Breast epithelium (tissue), 3 donors: ENCODE data around the gene MBD3L3.

Experiments used
- POLR2A ChIP-seq: fragments of 450-650 bp; IDR thresholded peaks from one replicate; pipeline ENCODE4 v1.6.1; 2016; ENCODE audit warnings: antibody characterized with exemption, mild to moderate bottlenecking, moderate library complexity
- POLR2AphosphoS5 ChIP-seq, 3 donors: sonication (generic); formaldehyde crosslinking; IDR thresholded peaks; one replicate each; pipeline ENCODE4 v1.6.1; 2017; ENCODE audit warnings: antibody characterized with exemption in 3 of 3

DNA sequence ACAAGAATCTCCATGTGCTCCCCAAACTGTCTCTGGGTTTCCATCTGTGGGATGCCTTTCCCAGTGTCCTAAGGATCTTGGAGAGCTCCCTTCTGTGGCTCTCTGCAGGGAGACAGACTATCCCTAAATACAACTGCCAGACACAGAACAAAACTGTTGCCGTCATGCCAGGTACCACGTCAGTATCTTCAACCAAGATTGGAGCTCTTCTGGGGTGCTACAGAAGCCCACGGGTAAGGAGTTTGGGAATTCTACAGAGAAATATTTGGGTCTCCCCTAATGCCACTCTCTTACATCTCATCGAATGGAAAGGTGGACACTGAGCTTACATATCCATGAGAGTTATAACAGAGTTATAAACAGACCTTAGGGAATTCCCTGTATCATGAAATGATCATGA is 4.9 kb upstream of the MBD3L3 start:
- TF ChIP-seq POLR2AphosphoS5 (IDR thresholded peaks at IDR 0.05) = no peak
- no peak for TF ChIP-seq POLR2A
